ENCODE measurements around the gene ARSK. TPM values are rescaled to one million over a fixed set of nuclear protein-coding genes. Genes with fewer than 3 reads are reported as not detected.

Gene ARSK
- total and polyA plus RNA-seq, 12 donors = 2.4 to 6.3 (median 3.4) TPM

DNA sequence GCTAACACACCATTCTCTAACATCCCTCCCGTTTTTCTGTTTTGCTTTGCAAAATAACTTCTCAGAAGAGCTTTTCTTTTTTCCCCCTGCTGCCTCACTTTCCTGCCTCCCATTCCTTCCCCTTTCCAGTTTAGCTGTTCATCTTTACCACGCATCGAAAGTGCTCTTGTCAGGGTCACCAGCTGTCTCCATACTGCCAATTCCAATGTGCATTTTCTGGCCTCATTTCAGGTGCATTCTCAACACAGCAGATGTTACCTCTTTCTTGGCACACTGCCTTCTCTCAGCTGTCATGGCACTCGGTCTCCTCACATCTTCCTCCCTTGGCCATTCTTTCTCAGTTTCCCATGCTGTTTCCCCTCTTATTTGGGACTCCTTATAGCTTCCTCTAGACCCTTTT, 9.5 kb downstream of the ARSK start:
- Histone ChIP-seq H3K27me3 (no peaks in the 10 kb centered on the region), H3K4me1 (no peaks in the 10 kb centered on the region), H3K4me3 (no peak overlapping the region), H3K27ac (no peak overlapping the region), H3K36me3 (peaks cover 0 to 34% (median 0%) of the 10 kb centered on the region in 9 donors), H3K9me3 (no peaks in the 10 kb centered on the region)
- WGBS, 2 donors = 67 to 74% methylated on average over 4 of the region's 4 CpGs
- DNase-seq = no peak
- TF ChIP-seq, protein P1, sequence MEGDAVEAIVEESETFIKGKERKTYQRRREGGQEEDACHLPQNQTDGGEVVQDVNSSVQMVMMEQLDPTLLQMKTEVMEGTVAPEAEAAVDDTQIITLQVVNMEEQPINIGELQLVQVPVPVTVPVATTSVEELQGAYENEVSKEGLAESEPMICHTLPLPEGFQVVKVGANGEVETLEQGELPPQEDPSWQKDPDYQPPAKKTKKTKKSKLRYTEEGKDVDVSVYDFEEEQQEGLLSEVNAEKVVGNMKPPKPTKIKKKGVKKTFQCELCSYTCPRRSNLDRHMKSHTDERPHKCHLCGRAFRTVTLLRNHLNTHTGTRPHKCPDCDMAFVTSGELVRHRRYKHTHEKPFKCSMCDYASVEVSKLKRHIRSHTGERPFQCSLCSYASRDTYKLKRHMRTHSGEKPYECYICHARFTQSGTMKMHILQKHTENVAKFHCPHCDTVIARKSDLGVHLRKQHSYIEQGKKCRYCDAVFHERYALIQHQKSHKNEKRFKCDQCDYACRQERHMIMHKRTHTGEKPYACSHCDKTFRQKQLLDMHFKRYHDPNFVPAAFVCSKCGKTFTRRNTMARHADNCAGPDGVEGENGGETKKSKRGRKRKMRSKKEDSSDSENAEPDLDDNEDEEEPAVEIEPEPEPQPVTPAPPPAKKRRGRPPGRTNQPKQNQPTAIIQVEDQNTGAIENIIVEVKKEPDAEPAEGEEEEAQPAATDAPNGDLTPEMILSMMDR (IDR thresholded peaks at IDR 0.05) = no peak
- intact Hi-C loops (cut with DNase I) = no loop called here
- no peak for ATAC-seq

DNA sequence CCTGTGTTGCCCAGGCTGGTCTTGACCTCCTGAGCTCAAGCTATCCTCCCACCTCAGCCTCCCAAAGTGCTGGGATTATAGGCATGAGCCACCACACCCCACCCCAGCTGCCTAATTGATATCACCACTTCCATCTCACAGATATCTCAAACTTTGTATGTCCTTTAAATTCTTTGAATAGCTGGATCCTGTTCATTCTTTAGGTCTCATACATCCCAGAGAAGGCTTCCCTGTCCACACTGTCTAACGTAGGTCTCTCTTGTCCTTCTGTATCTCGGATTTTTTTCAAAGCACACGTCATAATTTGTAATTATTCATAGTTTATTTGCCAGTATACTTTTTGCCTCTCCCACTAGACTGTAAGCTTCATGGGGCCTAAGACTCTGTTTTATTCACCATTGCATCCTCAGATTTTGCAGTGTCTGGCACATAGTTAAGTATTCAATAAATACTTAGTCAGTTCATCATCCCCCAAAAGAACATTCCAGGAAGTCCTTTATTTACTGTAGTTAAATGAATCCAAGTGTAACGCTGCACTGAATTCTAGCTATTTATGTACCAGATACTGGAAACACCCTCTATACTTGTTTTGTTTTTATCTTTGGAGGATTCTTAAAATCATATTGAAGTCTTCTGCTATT, 10.5 kb downstream of the ARSK start:
- intact Hi-C loops (cut with DNase I) = no loop called here
- H3K4me3 ChIP-seq = no peak overlapping the region
- no peaks in the 10 kb centered on the region for H3K4me1 ChIP-seq
- 83 to 87% methylated on average over 4 of the region's 4 CpGs for WGBS, 2 donors
- DNase-seq (no peak), ATAC-seq (no peak)
- no peak overlapping the region for H3K27ac ChIP-seq
- H3K36me3 ChIP-seq = peaks cover 0 to 37% (median 0%) of the 10 kb centered on the region in 9 donors
- TF ChIP-seq, protein P1 (IDR thresholded peaks at IDR 0.05) = no peak
- no peaks in the 10 kb centered on the region for H3K27me3 ChIP-seq
- no peaks in the 10 kb centered on the region for H3K9me3 ChIP-seq

DNA sequence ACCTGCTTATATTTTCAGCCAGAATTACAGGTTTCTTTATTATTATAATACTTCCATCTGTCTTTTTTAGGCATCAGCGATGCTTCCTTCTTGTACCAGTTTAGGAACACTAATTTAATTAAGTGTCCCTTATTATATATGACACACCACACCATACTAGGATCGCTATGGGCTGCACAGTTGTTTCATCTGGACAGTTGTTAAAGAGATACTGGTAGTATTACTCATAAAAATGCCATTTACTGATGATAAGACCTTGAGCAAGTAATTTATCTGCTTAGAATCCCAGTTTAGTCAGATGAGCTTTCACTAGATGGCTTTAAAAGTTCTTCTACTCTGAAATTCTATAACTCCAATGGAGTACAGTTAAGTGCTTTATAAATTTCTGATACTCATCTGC, 17.1 kb downstream of the ARSK start:
- ATAC-seq (no peak), DNase-seq (no peak)
- Histone ChIP-seq H3K9me3 (peaks cover 0 to 22% (median 0%) of the 10 kb centered on the region in 11 donors), H3K27ac (no peak overlapping the region), H3K4me1 (no peaks in the 10 kb centered on the region), H3K4me3 (no peak overlapping the region), H3K27me3 (no peaks in the 10 kb centered on the region), H3K36me3 (peaks cover 0 to 27% (median 6%) of the 10 kb centered on the region in 9 donors)
- intact Hi-C loops (cut with DNase I) = no loop called here
- 93% methylated on average over 2 of the region's 2 CpGs for WGBS, 2 donors
- TF ChIP-seq, protein P1 (IDR thresholded peaks at IDR 0.05) = no peak

DNA sequence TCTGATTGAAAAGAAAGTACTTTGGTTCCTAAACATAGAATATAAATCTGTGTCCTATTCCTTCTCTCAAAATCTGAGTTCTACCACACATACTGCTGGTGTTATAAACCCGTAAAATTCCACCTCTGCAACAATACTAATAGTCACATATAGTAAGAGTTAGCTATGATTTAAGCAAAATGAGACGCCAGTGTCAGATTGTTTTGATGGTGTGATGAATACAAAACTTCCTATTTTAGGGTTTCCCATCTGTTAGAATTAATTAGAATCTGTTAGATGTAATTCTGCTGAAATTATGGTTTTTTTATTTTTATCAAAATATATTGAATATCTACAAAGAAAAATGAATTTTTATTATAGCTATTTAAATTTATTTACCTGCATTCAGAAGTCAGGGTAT, 26.7 kb downstream of the ARSK start:
- TF ChIP-seq, protein P1 (IDR thresholded peaks at IDR 0.05) = no peak

More for the DNA sequence above, 26.7 kb downstream of the ARSK start:
- WGBS, 2 donors = 98 to 100% methylated on average over 2 of the region's 2 CpGs
- H3K4me1 ChIP-seq = no peaks in the 10 kb centered on the region
- intact Hi-C loops (cut with DNase I) = loop anchor here in 1 of 10 donors (5.0 kb wide), 1 partner anchor 559 kb away; no protein-coding TSS in a partner anchor
- DNase-seq (no peak), ATAC-seq (no peak)
- H3K4me3 ChIP-seq = no peak overlapping the region
- H3K9me3 ChIP-seq = no peaks in the 10 kb centered on the region
- H3K36me3 ChIP-seq = peaks cover 0 to 13% (median 0%) of the 10 kb centered on the region in 9 donors
- no peak overlapping the region for H3K27ac ChIP-seq
- no peaks in the 10 kb centered on the region for H3K27me3 ChIP-seq
